Neural cell (in vitro differentiated cells): ENCODE data around the gene HSP90B1. TPM values are rescaled to one million over a fixed set of nuclear protein-coding genes. Genes with fewer than 3 reads are reported as not detected.

Experiments
- H2AFZ ChIP-seq: fragments of 200-600, 300-800 bp; sonication (generic), shearing (Covaris generic); 2 replicates; pipeline ENCODE4 v1.6.0; 2014; ENCODE audit warnings: low read depth, mild to moderate bottlenecking, antibody characterized with exemption, low read length, moderate library complexity
- H3F3A ChIP-seq: fragments of 200-600 bp; shearing (Covaris generic); 2 replicates; pipeline ENCODE4 v1.6.1; 2016; ENCODE audit warnings: mild to moderate bottlenecking, moderate library complexity, mixed read lengths, antibody characterized with exemption, low read length; ENCODE audit not compliant: insufficient read depth, poor library complexity, severe bottlenecking
- H3K27ac ChIP-seq: fragments of 200-600, 300-800 bp; sonication (generic), shearing (Covaris generic); 2 replicates; pipeline ENCODE4 v1.5.1; 2014; ENCODE audit warnings: mild to moderate bottlenecking, low read length, moderate library complexity
- H3K27me3 ChIP-seq: fragments of 300-800, 200-600 bp; sonication (generic), shearing (Covaris generic); 2 replicates; pipeline ENCODE4 v1.6.0; 2014; ENCODE audit warnings: mild to moderate bottlenecking, low read depth, low read length, moderate library complexity; ENCODE audit not compliant: insufficient read depth
- H3K36me3 ChIP-seq: fragments of 300-800, 200-600 bp; sonication (generic), shearing (Covaris generic); 2 replicates; pipeline ENCODE4 v1.5.1; 2014; ENCODE audit warnings: mild to moderate bottlenecking, antibody characterized with exemption, low read length, moderate library complexity; ENCODE audit not compliant: insufficient read depth
- H3K4me2 ChIP-seq: fragments of 300-800, 200-600 bp; sonication (generic), shearing (Covaris generic); 2 replicates; pipeline ENCODE4 v1.6.0; 2014; ENCODE audit warnings: mild to moderate bottlenecking, low read length
- H3K4me3 ChIP-seq: fragments of 300-800, 200-600 bp; sonication (generic), shearing (Covaris generic); 2 replicates; pipeline ENCODE4 v1.5.1; 2014; ENCODE audit warnings: mild to moderate bottlenecking, low read length, moderate library complexity
- H3K79me2 ChIP-seq: fragments of 200-600 bp; shearing (Covaris generic); replicated peaks from 2 replicates; pipeline ENCODE4 v1.6.0; 2014; ENCODE audit warnings: mild to moderate bottlenecking, low read length, moderate library complexity; ENCODE audit not compliant: insufficient read depth
- H3K9ac ChIP-seq: fragments of 300-800, 200-600 bp; sonication (generic), shearing (Covaris generic); 2 replicates; pipeline ENCODE4 v1.6.1; 2016; ENCODE audit warnings: mild to moderate bottlenecking, low read length, mixed read lengths
- H3K9me2 ChIP-seq: fragments of 200-600 bp; shearing (Covaris generic); 2 replicates; pipeline ENCODE4 v1.6.1; 2016; ENCODE audit warnings: mild to moderate bottlenecking, low read length, mixed read lengths; ENCODE audit not compliant: insufficient read depth
- H3K9me3 ChIP-seq: fragments of 200-600, 300-800 bp; sonication (generic), shearing (Covaris generic); 2 replicates; pipeline ENCODE4 v1.6.1; 2016; ENCODE audit warnings: mild to moderate bottlenecking, mixed run types, low read length, moderate library complexity, mixed read lengths
- H4K20me1 ChIP-seq: fragments of 200-600 bp; shearing (Covaris generic); 2 replicates; pipeline ENCODE4 v1.6.1; 2016; ENCODE audit warnings: mild to moderate bottlenecking, mixed run types; ENCODE audit not compliant: insufficient read depth
- CTCF ChIP-seq: fragments of 450-650 bp; IDR thresholded peaks from 2 replicates; pipeline ENCODE4 v1.5.1; 2014; ENCODE audit warnings: antibody characterized with exemption, mild to moderate bottlenecking, moderate library complexity; ENCODE audit not compliant: poor library complexity, severe bottlenecking
- EP300 ChIP-seq: fragments of 450-650 bp; conservative IDR thresholded peaks from 2 replicates; pipeline ENCODE4 v1.6.1; 2014; ENCODE audit warnings: antibody characterized with exemption, mild to moderate bottlenecking, moderate library complexity; ENCODE audit not compliant: poor library complexity, severe bottlenecking
- EZH2 ChIP-seq: fragments of 200-600, 300-800 bp; shearing (Covaris generic), sonication (generic); IDR thresholded peaks from 2 replicates; pipeline ENCODE4 v1.6.1; 2014; ENCODE audit warnings: antibody characterized with exemption, low read length, borderline replicate concordance, mild to moderate bottlenecking; ENCODE audit not compliant: insufficient read depth, poor library complexity, severe bottlenecking
- MXI1 ChIP-seq: fragments of 450-650 bp; conservative IDR thresholded peaks from 2 replicates; pipeline ENCODE4 v1.6.1; 2014; ENCODE audit warnings: antibody characterized with exemption, mild to moderate bottlenecking; ENCODE audit not compliant: poor library complexity, severe bottlenecking
- POLR2AphosphoS5 ChIP-seq: IDR thresholded peaks from 2 replicates; pipeline ENCODE4 v1.6.1; 2012
- RAD21 ChIP-seq: fragments of 450-650 bp; conservative IDR thresholded peaks from 2 replicates; pipeline ENCODE4 v1.6.1; 2014; ENCODE audit warnings: antibody characterized with exemption, mild to moderate bottlenecking, moderate library complexity
- REST ChIP-seq: IDR thresholded peaks from 2 replicates; pipeline ENCODE4 v1.6.1; 2012; ENCODE audit warnings: borderline replicate concordance
- SMC3 ChIP-seq: fragments of 450-650 bp; conservative IDR thresholded peaks from 2 replicates; pipeline ENCODE4 v1.6.1; 2014; ENCODE audit warnings: antibody characterized with exemption, mild to moderate bottlenecking, moderate library complexity; ENCODE audit not compliant: poor library complexity
- TAF1 ChIP-seq: IDR thresholded peaks from 2 replicates; pipeline ENCODE4 v1.6.1; 2012; ENCODE audit warnings: low read depth
- polyA plus RNA-seq: library from polyadenylated mRNA; depleted of rRNA; stranded (reverse); fragments of >200 nt; gene quantifications from 2 replicates; pipeline ENCODE4 v1.2.3, GENCODE V29; 2014

The HSP90B1 gene
- polyA plus RNA-seq, 1 donor from 2014 or later: 242 TPM

GRCh38 chr12:103960616-103961227 lies 30.5 kb downstream of the HSP90B1 start:
- no peaks in the 10 kb centered on the region for H4K20me1 ChIP-seq
- no peak overlapping the region for H2AFZ ChIP-seq
- H3F3A ChIP-seq: peaks cover 3% of the 10 kb centered on the region
- H3K27ac ChIP-seq: no peak overlapping the region
- no peak overlapping the region for H3K4me2 ChIP-seq
- TF ChIP-seq MXI1: no peak
- no peak for TF ChIP-seq CTCF
- TF ChIP-seq REST: no peak
- no peak for TF ChIP-seq TAF1
- TF ChIP-seq POLR2AphosphoS5: no peak
- no peak for TF ChIP-seq EP300
- TF ChIP-seq EZH2: no peak
- no peak for TF ChIP-seq SMC3
- no peak for TF ChIP-seq RAD21
- H3K9me2 ChIP-seq: no peaks in the 10 kb centered on the region
- H3K4me3 ChIP-seq: no peak overlapping the region
- no peak overlapping the region for H3K9ac ChIP-seq
- no peaks in the 10 kb centered on the region for H3K27me3 ChIP-seq
- no peaks in the 10 kb centered on the region for H3K9me3 ChIP-seq
- H3K79me2 ChIP-seq: peaks cover 22% of the 10 kb centered on the region
- no peaks in the 10 kb centered on the region for H3K36me3 ChIP-seq

- H3K36me3 ChIP-seq: no peaks in the 10 kb centered on the region
- no peaks in the 10 kb centered on the region for H3K9me2 ChIP-seq
- H3K4me2 ChIP-seq: no peak overlapping the region
- no peak overlapping the region for H3K4me3 ChIP-seq
- TF ChIP-seq CTCF (no peak), TAF1 (no peak), POLR2AphosphoS5 (no peak), EP300 (no peak), RAD21 (no peak)
- H3F3A ChIP-seq: no peaks in the 10 kb centered on the region
- no peak overlapping the region for H3K9ac ChIP-seq
- peaks cover 27% of the 10 kb centered on the region for H3K79me2 ChIP-seq
- H3K27me3 ChIP-seq: no peaks in the 10 kb centered on the region
- no peak overlapping the region for H2AFZ ChIP-seq
- no peaks in the 10 kb centered on the region for H3K9me3 ChIP-seq
- no peaks in the 10 kb centered on the region for H4K20me1 ChIP-seq
- H3K27ac ChIP-seq: no peak overlapping the region
Measured at GRCh38 chr12:103962493-103962892, 32.3 kb downstream of the HSP90B1 start.
